Ovary (tissue), 3 donors: ENCODE measurements around the gene ATP6V1D.

Experiments used
- EP300 ChIP-seq: sonication (generic); formaldehyde crosslinking; IDR thresholded peaks from one replicate; pipeline ENCODE4 v1.6.1; 2017; ENCODE audit warnings: antibody characterized with exemption
- POLR2A ChIP-seq: fragments of 450-650 bp; IDR thresholded peaks from one replicate; pipeline ENCODE4 v1.6.1; 2017; ENCODE audit warnings: antibody characterized with exemption, mild to moderate bottlenecking, moderate library complexity
- TF ChIP-seq, protein P1 (sequence below), 3 donors: fragments of 450-650 bp in 2 of 3; fragments of 200-600 bp in 1 of 3; IDR thresholded peaks; one replicate each; pipeline versions ENCODE4 v1.5.1 to v1.8.0; 2016 to 2022; ENCODE audit warnings: antibody characterized with exemption in 3 of 3, mild to moderate bottlenecking in 1 of 3
- donor health status: DM: no; HTN: no; CAD: no.

DNA sequence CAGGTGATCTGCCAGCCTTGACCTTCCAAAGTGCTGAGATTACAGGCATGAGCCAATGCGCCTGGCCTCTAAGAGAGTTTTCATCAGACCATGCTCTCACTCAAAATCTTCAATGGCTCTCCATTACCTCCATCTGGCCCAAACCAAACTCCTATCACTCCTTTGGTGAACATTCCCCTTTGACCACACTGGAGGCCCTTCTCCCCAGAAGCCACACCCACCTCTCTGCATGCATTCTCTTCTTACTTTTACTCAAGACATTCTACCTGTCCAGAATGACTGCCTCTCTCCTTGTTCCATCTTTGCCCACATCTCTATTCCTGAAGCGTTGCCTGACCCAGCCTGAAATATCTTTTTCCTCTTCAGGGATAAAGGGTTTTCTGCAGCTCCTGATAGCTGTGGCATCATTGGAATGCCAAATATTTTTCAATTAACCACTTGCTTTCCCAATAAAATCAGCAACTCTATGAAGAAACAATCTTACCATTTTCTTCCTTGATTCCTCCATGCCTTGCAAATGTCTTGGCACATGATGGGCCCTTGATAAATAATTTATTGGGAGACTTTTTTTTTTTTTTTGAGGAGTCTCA is 36.9 kb upstream of the ATP6V1D start:
- TF ChIP-seq, protein P1, sequence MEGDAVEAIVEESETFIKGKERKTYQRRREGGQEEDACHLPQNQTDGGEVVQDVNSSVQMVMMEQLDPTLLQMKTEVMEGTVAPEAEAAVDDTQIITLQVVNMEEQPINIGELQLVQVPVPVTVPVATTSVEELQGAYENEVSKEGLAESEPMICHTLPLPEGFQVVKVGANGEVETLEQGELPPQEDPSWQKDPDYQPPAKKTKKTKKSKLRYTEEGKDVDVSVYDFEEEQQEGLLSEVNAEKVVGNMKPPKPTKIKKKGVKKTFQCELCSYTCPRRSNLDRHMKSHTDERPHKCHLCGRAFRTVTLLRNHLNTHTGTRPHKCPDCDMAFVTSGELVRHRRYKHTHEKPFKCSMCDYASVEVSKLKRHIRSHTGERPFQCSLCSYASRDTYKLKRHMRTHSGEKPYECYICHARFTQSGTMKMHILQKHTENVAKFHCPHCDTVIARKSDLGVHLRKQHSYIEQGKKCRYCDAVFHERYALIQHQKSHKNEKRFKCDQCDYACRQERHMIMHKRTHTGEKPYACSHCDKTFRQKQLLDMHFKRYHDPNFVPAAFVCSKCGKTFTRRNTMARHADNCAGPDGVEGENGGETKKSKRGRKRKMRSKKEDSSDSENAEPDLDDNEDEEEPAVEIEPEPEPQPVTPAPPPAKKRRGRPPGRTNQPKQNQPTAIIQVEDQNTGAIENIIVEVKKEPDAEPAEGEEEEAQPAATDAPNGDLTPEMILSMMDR (IDR thresholded peaks at IDR 0.05), result no peak
- TF ChIP-seq POLR2A (no peak), EP300 (no peak)
